ENCODE measurements around the gene FYB1. TPM values are rescaled to one million over a fixed set of nuclear protein-coding genes. Genes with fewer than 3 reads are reported as not detected.

FYB1 gene
- total RNA-seq, 4 donors from 2014 or later = 2.8 to 14.1 (median 11.9) TPM

DNA sequence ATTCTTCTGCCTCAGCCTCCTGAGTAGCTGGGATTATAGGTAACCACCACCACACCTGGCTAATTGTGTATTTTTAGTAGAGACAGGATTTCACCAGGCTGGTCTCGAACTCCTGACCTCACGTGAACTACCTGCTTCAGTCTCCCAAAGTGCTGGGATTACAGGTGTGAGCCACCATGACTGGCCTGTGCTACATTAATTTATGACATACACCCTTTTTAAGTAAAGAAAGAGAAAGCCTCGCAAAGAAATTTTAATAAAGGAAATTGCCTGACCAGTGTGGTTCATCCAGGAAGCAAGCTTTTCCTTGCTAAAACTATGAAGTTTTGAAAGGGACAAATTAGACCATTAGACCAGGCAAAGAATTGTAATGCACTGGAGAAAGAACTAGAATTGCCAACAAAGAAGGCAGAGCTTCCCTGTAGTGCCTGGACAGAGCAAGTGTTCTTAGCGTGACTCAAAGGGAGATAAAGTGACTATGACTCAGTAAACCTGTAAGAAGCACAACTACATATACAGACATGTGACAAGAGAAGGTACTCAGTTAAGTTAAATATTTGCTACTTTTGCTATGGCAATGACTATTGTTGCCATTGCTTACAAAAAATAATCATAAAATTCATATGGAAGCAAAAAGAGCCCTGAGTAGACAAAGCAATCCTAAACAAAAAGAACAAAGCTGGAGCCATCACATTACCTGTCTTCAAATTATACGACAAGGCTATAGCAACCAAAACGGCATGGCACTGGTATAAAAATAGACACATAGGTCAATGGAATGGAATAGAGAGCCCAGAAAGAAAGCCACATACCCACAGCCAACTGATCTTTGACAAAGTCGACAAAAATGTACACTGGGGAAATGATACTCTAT is 54.6 kb downstream of the FYB1 start:
- Histone ChIP-seq H3K27ac (peak overlapping the region in 1 of 4 donors; percentile 26), H3K9me3 (no peaks in the 10 kb centered on the region), H3K4me3 (no peak overlapping the region), H3K4me1 (peaks cover 0 to 14% (median 0%) of the 10 kb centered on the region in 3 donors), H3K27me3 (no peaks in the 10 kb centered on the region), H3K36me3 (no peaks in the 10 kb centered on the region)
- intact Hi-C loops (cut with DNase I) = no loop called here
- no peak for TF ChIP-seq POLR2A (IDR thresholded peaks at IDR 0.05)
- 65 to 74% methylated on average over 7 of the region's 7 CpGs for WGBS, 2 donors
- no peak for DNase-seq

- intact Hi-C loops (cut with DNase I) = no loop called here
- no peak for DNase-seq
- peaks cover 0 to 14% (median 0%) of the 10 kb centered on the region in 3 donors for H3K4me1 ChIP-seq
- H3K9me3 ChIP-seq = no peaks in the 10 kb centered on the region
- no peak overlapping the region for H3K4me3 ChIP-seq
- 33 to 45% methylated on average over 1 of the region's 1 CpG for WGBS, 2 donors
- H3K27me3 ChIP-seq = no peaks in the 10 kb centered on the region
- TF ChIP-seq POLR2A (IDR thresholded peaks at IDR 0.05) = no peak
- no peak overlapping the region for H3K27ac ChIP-seq
- no peaks in the 10 kb centered on the region for H3K36me3 ChIP-seq
Observed at GRCh38 chr5:39164016-39164415, 55.3 kb downstream of the FYB1 start.

DNA sequence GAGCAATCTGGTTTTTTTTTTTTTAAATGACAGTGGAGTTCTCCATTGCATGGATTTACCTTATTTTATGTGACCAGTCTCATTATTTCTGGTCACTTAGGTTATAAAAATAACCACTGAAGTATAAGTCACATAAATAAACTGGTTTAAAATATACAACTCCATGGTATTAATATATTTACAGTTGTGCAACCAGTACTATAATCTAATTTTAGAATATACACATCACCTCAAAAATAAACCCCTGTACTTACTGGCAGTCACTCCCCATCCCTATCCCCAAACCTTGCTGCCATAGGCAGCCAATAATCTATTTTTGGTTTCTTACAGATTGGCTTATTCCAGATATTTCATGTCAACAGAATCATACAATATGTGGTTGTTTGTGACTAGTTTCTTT is 57.8 kb downstream of the FYB1 start:
- Histone ChIP-seq H3K4me1 (peaks cover 0 to 13% (median 8%) of the 10 kb centered on the region in 3 donors), H3K36me3 (no peaks in the 10 kb centered on the region), H3K9me3 (no peaks in the 10 kb centered on the region), H3K27ac (no peak overlapping the region), H3K27me3 (no peaks in the 10 kb centered on the region), H3K4me3 (no peak overlapping the region)
- intact Hi-C loops (cut with DNase I) = no loop called here
- DNase-seq = no peak
- no peak for TF ChIP-seq POLR2A (IDR thresholded peaks at IDR 0.05)
- TF ChIP-seq CTCF (IDR thresholded peaks at IDR 0.05) = no peak

GRCh38 chr5:39160576-39161213 is 58.7 kb downstream of the FYB1 start:
- H3K4me3 ChIP-seq = no peak overlapping the region
- peaks cover 0 to 13% (median 8%) of the 10 kb centered on the region in 3 donors for H3K4me1 ChIP-seq
- no peak for TF ChIP-seq POLR2A (IDR thresholded peaks at IDR 0.05)
- TF ChIP-seq CTCF (IDR thresholded peaks at IDR 0.05) = no peak
- intact Hi-C loops (cut with DNase I) = no loop called here
- no peak for DNase-seq
- H3K27me3 ChIP-seq = no peaks in the 10 kb centered on the region
- 59 to 68% methylated on average over 5 of the region's 5 CpGs for WGBS, 2 donors
- H3K36me3 ChIP-seq = no peaks in the 10 kb centered on the region
- no peaks in the 10 kb centered on the region for H3K9me3 ChIP-seq
- H3K27ac ChIP-seq = no peak overlapping the region

- H3K4me3 ChIP-seq = no peak overlapping the region
- H3K9me3 ChIP-seq = no peaks in the 10 kb centered on the region
- 67 to 85% methylated on average over 3 of the region's 3 CpGs for WGBS, 2 donors
- TF ChIP-seq POLR2A (IDR thresholded peaks at IDR 0.05) (no peak), CTCF (IDR thresholded peaks at IDR 0.05) (no peak)
- peaks cover 0 to 13% (median 8%) of the 10 kb centered on the region in 3 donors for H3K4me1 ChIP-seq
- no peaks in the 10 kb centered on the region for H3K27me3 ChIP-seq
- intact Hi-C loops (cut with DNase I) = no loop called here
- H3K36me3 ChIP-seq = no peaks in the 10 kb centered on the region
- no peak overlapping the region for H3K27ac ChIP-seq
- DNase-seq = no peak
Observed at GRCh38 chr5:39159811-39160490, 59.4 kb downstream of the FYB1 start.

DNA sequence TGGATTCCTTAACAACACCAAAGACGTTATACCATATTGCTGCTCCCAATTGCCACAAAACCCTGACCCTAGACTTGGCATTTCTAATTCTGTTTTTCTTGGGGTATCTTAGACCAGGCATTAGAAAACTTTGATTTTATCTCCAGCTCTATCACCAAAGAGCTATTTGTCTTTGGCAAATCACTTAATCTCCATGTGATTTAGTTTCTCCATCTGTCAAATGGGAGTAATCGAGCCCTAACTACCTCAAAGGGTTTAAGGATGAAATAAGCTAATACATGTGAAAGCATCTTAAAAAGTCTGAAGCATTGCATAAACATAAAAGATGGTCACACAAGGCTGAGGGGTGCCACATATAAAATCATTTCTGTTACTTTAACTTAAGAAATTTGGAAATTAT is 60.6 kb downstream of the FYB1 start:
- Histone ChIP-seq H3K27ac (no peak overlapping the region), H3K27me3 (no peaks in the 10 kb centered on the region), H3K36me3 (no peaks in the 10 kb centered on the region), H3K9me3 (no peaks in the 10 kb centered on the region), H3K4me3 (no peak overlapping the region), H3K4me1 (peaks cover 0 to 8% (median 5%) of the 10 kb centered on the region in 3 donors)
- TF ChIP-seq CTCF (IDR thresholded peaks at IDR 0.05) (no peak), POLR2A (IDR thresholded peaks at IDR 0.05) (no peak)
- intact Hi-C loops (cut with DNase I) = no loop called here
- no peak for DNase-seq
- 65 to 72% methylated on average over 2 of the region's 2 CpGs for WGBS, 2 donors

Data from esophagus squamous epithelium (tissue), 5 donors.